ENCODE results near the gene PEX11G. TPM values are rescaled to one million over a fixed set of nuclear protein-coding genes. Genes with fewer than 3 reads are reported as not detected.

Gene PEX11G
- total and polyA plus RNA-seq, 9 of the 15 experiments (the other 6 are each of a cell fraction or from before 2014, with no cell fraction given) = 0.07 to 3.2 (median 0.70) TPM; not detected in 1

GRCh38 chr19:7478173-7478842 is 10.5 kb downstream of the PEX11G start:
- no TSS peak for BruUV-seq (replicated peaks)
- in situ Hi-C loops (cut with MboI) (no loop called here), intact Hi-C loops (cut with micrococcal nuclease) (no loop called here)
- Histone ChIP-seq H3K9ac (ENCODE audit: insufficient read depth in 1 of 2, low read depth in 2 of 2, low read length in 2 of 2) (peak overlapping the region in 1 of 2 experiments; percentile 7; a peak in 1 of 4 replicates), H3K27ac (ENCODE audit: extremely low read depth, low read depth, low read length) (no peak overlapping the region), H3K9me1 (ENCODE audit: control insufficient read depth, insufficient read depth, low read length) (no peaks in the 10 kb centered on the region), H3K27me3 (ENCODE audit: control insufficient read depth in 2 of 2, insufficient read depth in 2 of 2, low read length in 2 of 2) (no peaks in the 10 kb centered on the region), H3K9me3 (replicated peaks; ENCODE audit: control insufficient read depth, insufficient read depth, low read depth, low read length) (no peaks in the 10 kb centered on the region), H4K20me1 (replicated peaks; ENCODE audit: control insufficient read depth, insufficient read depth, low read length) (no peaks in the 10 kb centered on the region), H3K79me2 (ENCODE audit: control insufficient read depth, insufficient read depth, low read length) (no peaks in the 10 kb centered on the region), H3K4me2 (ENCODE audit: insufficient read depth, low read length) (no peak overlapping the region), H3K4me1 (replicated peaks in 1 of 2; ENCODE audit: control insufficient read depth in 2 of 2, insufficient read depth in 2 of 2, low read length in 2 of 2) (peaks cover 13 to 55% of the 10 kb centered on the region in 2 experiments), H3K4me3 (no peak overlapping the region), H2AFZ (ENCODE audit: low read depth, low read length) (no peak overlapping the region), H3K36me3 (ENCODE audit: control insufficient read depth, insufficient read depth, low read length) (no peaks in the 10 kb centered on the region)
- ATAC-seq = no peak
- no peak for FAIRE-seq
- POLR2A ChIA-PET = no interaction called here
- no peak for TF ChIP-seq SRSF9 (IDR thresholded peaks at IDR 0.05; ENCODE audit: borderline replicate concordance, low read depth, low read length)
- no peak for TF ChIP-seq NR4A1 (CRISPR knock-in tag; IDR thresholded peaks at IDR 0.05)
- no peak for TF ChIP-seq NR4A1 (tag; IDR thresholded peaks at IDR 0.05)
- TF ChIP-seq, protein P1, sequence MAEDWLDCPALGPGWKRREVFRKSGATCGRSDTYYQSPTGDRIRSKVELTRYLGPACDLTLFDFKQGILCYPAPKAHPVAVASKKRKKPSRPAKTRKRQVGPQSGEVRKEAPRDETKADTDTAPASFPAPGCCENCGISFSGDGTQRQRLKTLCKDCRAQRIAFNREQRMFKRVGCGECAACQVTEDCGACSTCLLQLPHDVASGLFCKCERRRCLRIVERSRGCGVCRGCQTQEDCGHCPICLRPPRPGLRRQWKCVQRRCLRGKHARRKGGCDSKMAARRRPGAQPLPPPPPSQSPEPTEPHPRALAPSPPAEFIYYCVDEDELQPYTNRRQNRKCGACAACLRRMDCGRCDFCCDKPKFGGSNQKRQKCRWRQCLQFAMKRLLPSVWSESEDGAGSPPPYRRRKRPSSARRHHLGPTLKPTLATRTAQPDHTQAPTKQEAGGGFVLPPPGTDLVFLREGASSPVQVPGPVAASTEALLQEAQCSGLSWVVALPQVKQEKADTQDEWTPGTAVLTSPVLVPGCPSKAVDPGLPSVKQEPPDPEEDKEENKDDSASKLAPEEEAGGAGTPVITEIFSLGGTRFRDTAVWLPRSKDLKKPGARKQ (CRISPR knock-in tag; IDR thresholded peaks at IDR 0.05) = no peak
- TF ChIP-seq, protein P2, sequence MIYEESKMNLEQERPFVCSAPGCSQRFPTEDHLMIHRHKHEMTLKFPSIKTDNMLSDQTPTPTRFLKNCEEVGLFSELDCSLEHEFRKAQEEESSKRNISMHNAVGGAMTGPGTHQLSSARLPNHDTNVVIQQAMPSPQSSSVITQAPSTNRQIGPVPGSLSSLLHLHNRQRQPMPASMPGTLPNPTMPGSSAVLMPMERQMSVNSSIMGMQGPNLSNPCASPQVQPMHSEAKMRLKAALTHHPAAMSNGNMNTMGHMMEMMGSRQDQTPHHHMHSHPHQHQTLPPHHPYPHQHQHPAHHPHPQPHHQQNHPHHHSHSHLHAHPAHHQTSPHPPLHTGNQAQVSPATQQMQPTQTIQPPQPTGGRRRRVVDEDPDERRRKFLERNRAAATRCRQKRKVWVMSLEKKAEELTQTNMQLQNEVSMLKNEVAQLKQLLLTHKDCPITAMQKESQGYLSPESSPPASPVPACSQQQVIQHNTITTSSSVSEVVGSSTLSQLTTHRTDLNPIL (CRISPR knock-in tag; IDR thresholded peaks at IDR 0.05) = no peak
- no peak for TF ChIP-seq ZNF311 (CRISPR knock-in tag; IDR thresholded peaks at IDR 0.05)
- peak; percentile 59 for TF ChIP-seq POLR2G (IDR thresholded peaks at IDR 0.05; ENCODE audit: low read depth, low read length)
- TF ChIP-seq MCM7 (IDR thresholded peaks at IDR 0.05) = no peak
- TF ChIP-seq ZNF584 (CRISPR knock-in tag; IDR thresholded peaks at IDR 0.05; ENCODE audit: low read depth) = no peak
- no peak for TF ChIP-seq SOX6 (IDR thresholded peaks at IDR 0.05)
- TF ChIP-seq, protein P3, sequence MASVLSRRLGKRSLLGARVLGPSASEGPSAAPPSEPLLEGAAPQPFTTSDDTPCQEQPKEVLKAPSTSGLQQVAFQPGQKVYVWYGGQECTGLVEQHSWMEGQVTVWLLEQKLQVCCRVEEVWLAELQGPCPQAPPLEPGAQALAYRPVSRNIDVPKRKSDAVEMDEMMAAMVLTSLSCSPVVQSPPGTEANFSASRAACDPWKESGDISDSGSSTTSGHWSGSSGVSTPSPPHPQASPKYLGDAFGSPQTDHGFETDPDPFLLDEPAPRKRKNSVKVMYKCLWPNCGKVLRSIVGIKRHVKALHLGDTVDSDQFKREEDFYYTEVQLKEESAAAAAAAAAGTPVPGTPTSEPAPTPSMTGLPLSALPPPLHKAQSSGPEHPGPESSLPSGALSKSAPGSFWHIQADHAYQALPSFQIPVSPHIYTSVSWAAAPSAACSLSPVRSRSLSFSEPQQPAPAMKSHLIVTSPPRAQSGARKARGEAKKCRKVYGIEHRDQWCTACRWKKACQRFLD (CRISPR knock-in tag; IDR thresholded peaks at IDR 0.05) = no peak
- no peak for TF ChIP-seq POLR3G (IDR thresholded peaks at IDR 0.05; ENCODE audit: extremely low read depth, insufficient read length, insufficient replicate concordance)
- TF ChIP-seq RBM22 (IDR thresholded peaks at IDR 0.05; ENCODE audit: low read depth, low read length, poor library complexity, severe bottlenecking) = peak; percentile 58
- no peak for TF ChIP-seq ZFP1 (CRISPR knock-in tag; IDR thresholded peaks at IDR 0.05)
- TF ChIP-seq ZNF699 (CRISPR knock-in tag; IDR thresholded peaks at IDR 0.05; ENCODE audit: insufficient replicate concordance) = no peak
- TF ChIP-seq ZNF75A (CRISPR knock-in tag; IDR thresholded peaks at IDR 0.05) = no peak
- no peak for TF ChIP-seq ZFP30 (CRISPR knock-in tag; IDR thresholded peaks at IDR 0.05; ENCODE audit: borderline replicate concordance)
- CTCF ChIA-PET (ENCODE audit: low intra/inter-chr PET ratio) = no interaction called here
- WGBS (ENCODE audit: insufficient coverage, low coverage, missing lambda C conversion rate) = 62% methylated on average over 18 of the region's 26 CpGs
- DNase-seq (ENCODE audit: extremely low read depth in 1 of 4, low spot score in 3 of 4) = no peak

Data from K562 (cell line).